HFF-Myc (cell line): ENCODE results near the gene APOC1.
"Not testable (repeated sequence)": the region's sequence is repeated elsewhere in the genome, so short reads cannot be mapped to it uniquely, and the experiment has no call there.

ENCODE experiments used
- DNase-seq: peaks from one replicate; pipeline ENCODE4 v3.0.0-alpha.2; 2011; ENCODE audit warnings: low read depth; ENCODE audit errors: extremely low read depth
- H3K4me3 ChIP-seq: replicated peaks from 2 replicates; pipeline ENCODE4 v1.5.1; 2011; ENCODE audit warnings: low read depth, mild to moderate bottlenecking, control low read depth, low read length
- CTCF ChIP-seq: IDR thresholded peaks from 2 replicates; pipeline ENCODE4 v1.5.1; 2012; ENCODE audit warnings: mild to moderate bottlenecking, low read depth, low read length, control low read depth; ENCODE audit errors: missing control alignments

Gene APOC1

GRCh38 chr19:44925114-44925891 is 10.9 kb downstream of the APOC1 start:
- no peak for TF ChIP-seq CTCF
- DNase-seq: no peak
- H3K4me3 ChIP-seq: no peak overlapping the region

- not testable (repeated sequence) for H3K4me3 ChIP-seq
These were observed 12.1 kb downstream of the APOC1 start for GRCh38 chr19:44926245-44927077.

GRCh38 chr19:44927746-44928145 is 13.3 kb downstream of the APOC1 start:
- TF ChIP-seq CTCF: no peak
- DNase-seq: no peak
- H3K4me3 ChIP-seq: no peak overlapping the region

More at GRCh38 chr19:44926245-44927077, 12.1 kb downstream of the APOC1 start:
- not testable (repeated sequence) for DNase-seq

- no peak for TF ChIP-seq CTCF
- no peak for DNase-seq
- no peak overlapping the region for H3K4me3 ChIP-seq
These were observed 15.7 kb downstream of the APOC1 start for GRCh38 chr19:44930088-44930487.

- no peak for DNase-seq
- TF ChIP-seq CTCF: no peak
- H3K4me3 ChIP-seq: no peak overlapping the region
These were observed 17.1 kb downstream of the APOC1 start for GRCh38 chr19:44931541-44931940.

GRCh38 chr19:44939668-44940067 is 25.3 kb downstream of the APOC1 start:
- H3K4me3 ChIP-seq: no peak overlapping the region
- no peak for DNase-seq
- no peak for TF ChIP-seq CTCF

- TF ChIP-seq CTCF: no peak
- no peak for DNase-seq
- H3K4me3 ChIP-seq: no peak within 1 kb of the TSS
These were observed 27.7 kb downstream of the APOC1 start, which contains the start of gene APOC4 for GRCh38 chr19:44942067-44942571. Gene APOC4 (plus strand): TSS chr19:44942237. CDS start chr19:44942278, 41 bp downstream.
